Measurements from ENCODE around the gene ALK.

Gene ALK

GRCh38 chr2:29232041-29232440 lies 689.3 kb downstream of the ALK start:
- DNase-seq: no peak

GRCh38 chr2:29229640-29230039 lies 691.7 kb downstream of the ALK start:
- DNase-seq: no peak

- no peak for DNase-seq
These were observed 692.4 kb downstream of the ALK start for GRCh38 chr2:29228947-29229346.

DNA sequence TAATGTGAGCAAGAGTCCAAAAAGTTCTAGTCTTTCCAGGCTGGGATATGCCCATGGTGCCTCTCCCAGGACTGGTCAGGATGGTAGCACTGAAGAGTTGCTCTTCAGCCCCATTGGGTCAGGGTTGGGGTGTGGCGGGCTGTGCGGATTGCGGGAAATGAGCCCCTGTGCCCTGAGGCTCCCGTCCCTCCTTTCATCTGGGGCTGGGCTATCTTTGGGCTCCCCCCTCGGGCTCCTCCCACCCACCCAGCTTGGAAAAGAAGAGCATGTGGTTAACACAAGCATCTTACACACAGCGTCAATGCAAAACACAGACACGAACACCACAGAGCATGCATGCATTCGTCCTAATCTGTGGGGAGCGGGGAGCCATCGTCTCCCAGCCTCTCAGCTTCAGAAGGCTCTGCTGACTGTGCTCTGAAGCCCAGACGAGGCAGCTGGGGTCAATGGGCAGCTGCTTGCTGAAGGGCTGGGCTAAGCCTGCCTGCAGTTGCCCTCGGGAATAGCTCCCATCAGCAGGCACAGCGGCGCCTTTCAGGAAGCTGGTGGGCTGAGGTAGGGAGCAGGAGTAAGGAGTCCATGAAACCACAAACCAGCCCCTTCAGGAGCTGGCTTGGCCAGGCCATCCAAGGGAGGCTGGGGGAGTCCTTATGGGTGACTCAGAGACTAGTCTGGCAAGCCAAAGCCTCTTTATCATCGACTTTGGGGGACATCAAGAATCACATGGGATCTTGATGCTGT lies 693.3 kb downstream of the ALK start:
- DNase-seq: no peak

GRCh38 chr2:29226808-29227207 lies 694.6 kb downstream of the ALK start:
- DNase-seq: no peak

GRCh38 chr2:29226375-29226774 lies 695.0 kb downstream of the ALK start:
- DNase-seq: no peak

GRCh38 chr2:29225814-29226213 lies 695.6 kb downstream of the ALK start:
- no peak for DNase-seq

GRCh38 chr2:29224693-29225551 lies 696.5 kb downstream of the ALK start:
- DNase-seq: no peak

- no peak for DNase-seq
These were observed 697.3 kb downstream of the ALK start for GRCh38 chr2:29223851-29224692.

DNA sequence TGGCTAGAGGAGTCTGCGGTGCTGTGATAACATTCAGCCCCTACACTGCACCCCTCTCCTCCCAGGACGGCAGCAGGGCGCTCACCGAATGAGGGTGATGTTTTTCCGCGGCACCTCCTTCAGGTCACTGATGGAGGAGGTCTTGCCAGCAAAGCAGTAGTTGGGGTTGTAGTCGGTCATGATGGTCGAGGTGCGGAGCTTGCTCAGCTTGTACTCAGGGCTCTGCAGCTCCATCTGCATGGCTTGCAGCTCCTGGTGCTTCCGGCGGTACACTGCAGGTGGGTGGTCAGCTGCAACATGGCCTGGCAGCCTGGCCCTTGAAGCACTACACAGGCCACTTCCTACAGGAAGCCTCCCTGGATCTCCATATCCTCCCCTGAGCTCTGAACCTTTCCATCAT lies 698.1 kb downstream of the ALK start:
- no peak for DNase-seq

DNA sequence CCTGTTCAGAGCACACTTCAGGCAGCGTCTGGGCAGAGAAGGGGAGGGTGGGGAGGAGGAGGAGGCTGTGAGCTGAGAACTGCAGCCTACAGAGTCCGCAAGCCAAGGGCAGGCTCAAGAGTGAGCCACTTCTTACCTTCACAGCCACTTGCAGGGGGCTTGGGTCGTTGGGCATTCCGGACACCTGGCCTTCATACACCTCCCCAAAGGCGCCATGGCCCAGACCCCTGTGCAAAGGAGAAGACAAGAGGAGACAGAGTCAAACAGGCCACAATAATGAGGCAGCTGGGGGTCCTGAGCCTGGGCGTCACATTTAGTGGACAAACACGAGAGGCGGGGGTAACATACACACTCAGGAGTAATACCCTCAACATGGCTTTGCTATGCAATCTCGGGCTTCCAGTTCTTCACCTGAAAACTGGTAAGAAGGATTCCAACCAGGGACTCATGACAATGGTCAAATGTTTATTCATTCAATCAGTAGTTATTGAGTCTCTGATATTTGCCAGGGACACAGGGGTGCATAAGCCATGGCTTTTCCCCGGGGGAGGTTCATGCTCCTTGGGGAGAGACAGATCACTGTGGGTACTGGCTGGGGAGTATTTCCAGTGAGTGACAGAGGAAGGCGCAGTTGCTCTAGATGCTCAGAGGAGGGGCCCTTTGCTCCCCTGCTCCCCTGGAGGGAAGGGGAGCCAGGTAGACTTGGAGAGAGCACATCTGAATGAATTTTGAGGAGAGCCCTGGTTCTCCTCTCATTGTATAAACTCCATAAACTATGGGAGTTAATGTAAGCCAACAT lies 698.8 kb downstream of the ALK start:
- no peak for DNase-seq

DNA sequence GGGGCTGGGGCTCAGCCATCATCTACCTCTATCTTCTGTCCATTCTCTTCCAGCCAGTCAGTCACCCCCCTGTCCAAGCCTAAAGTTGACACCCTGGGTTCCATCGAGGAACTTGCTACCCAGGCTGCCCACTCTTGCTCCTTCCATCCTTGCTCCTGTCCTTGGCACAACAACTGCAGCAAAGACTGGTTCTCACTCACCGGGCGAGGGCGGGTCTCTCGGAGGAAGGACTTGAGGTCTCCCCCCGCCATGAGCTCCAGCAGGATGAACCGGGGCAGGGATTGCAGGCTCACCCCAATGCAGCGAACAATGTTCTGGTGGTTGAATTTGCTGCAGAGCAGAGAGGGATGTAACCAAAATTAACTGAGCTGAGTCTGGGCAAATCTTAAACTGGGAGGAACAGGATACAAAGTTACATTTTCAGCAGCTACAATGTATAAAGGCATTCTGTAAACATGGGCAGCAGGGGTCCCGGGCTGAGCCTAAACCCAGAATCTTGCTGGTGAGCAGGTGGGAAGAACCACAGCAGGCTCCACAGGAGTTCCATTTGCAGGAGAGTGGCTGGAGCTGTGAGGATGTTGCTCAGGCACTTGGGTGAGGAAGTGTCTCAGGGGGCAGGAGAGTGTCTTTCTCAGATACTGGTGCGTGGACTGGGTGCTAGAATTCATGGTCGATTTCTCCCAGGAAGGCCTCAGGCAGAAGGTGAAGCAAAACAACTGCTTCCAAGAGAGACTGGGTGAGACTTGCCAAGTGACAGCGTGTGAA lies 700.7 kb downstream of the ALK start:
- no peak for DNase-seq

DNA sequence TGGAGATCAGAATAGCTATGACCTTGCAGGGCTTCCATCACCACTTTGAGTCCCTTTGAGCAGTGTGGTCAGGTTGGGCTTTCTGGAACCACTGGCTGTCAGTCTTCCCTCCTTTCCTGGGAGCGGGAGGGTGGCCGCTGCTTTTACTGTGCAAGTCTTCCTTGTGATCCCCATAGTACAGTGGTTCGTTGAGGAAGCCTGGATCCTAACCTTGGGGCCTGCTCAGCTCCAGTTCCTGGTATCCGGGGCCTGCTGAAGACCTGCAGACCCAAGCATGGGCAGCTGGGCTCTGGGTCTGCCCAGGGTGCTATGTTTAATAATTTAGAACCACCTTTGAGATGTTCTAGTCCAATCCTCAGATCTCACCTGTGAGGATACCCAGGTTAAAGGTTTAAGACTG lies 702.0 kb downstream of the ALK start:
- no peak for DNase-seq

- no peak for DNase-seq
These were observed 702.7 kb downstream of the ALK start for GRCh38 chr2:29218550-29219125.

DNA sequence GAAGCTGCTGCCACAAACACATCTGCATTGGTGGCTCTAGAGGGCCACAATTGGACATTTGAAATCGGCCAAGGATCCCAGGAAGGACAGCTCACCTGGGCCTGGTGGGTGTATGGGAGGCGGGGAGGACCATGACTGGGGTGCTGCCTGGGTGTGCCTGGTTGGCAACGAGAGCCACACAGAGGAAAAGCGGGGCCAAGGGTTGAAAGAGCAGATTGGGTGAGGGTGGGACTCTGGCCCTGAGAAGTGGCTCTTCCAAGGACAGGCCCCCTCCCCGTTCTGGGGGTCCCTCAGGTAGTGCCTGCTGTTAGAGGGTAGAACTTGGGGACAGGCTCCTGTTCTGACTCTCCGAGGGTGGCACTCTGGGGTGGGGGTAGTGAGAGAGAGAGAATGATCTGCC lies 703.3 kb downstream of the ALK start:
- no peak for DNase-seq

DNA sequence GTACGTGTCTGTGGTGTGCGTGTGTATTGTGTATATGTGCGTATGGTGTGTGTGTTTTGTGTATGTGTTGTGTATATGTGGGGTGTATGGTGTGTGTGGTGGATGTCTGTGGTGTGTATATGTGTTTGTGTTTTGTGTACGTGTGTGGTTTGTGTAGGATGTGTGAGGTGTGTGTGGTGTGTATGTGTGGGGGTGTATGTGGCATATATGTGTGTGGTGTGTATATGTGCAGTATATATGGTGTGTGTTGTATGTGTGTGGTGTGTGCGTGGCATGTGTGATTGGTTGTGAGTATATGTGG lies 704.8 kb downstream of the ALK start:
- no peak for DNase-seq

GRCh38 chr2:29215739-29216608 lies 705.4 kb downstream of the ALK start:
- DNase-seq: no peak

- no peak for DNase-seq
These were observed 706.3 kb downstream of the ALK start for GRCh38 chr2:29215073-29215472.

DNA sequence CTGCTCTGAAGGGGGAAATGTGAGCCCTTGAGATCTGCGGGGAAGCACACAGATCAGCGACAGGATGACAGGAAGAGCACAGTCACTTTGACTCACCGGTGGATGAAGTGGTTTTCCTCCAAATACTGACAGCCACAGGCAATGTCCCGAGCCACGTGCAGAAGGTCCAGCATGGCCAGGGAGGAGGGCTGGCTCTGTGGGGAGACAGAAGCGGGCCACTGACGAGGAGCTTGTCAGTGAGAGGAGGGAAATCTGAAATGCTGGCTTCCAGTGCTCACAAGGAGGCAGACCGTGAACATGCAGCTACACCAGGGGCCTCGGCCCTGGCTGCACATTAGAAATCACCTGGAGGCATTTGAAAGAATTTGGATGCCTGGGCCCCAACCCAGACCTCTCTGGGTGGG lies 707.5 kb downstream of the ALK start:
- no peak for DNase-seq

GRCh38 chr2:29212009-29212408 lies 709.4 kb downstream of the ALK start:
- DNase-seq: peak; percentile 24

DNA sequence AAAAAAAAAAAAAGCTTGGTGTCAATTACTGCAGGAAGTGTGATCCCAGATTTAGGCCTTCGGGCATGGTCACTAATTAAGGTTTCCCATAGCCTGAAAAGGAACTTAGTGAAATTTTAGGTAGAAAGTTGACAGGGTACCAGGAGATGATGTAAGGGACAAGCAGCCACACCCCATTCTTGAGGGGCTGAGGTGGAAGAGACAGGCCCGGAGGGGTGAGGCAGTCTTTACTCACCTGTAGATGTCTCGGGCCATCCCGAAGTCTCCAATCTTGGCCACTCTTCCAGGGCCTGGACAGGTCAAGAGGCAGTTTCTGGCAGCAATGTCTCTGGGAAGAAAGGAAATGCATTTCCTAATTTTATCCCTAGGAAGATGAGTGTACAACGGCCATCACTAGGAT lies 711.8 kb downstream of the ALK start:
- DNase-seq: no peak
